GM12878 (cell line): ENCODE results near the gene RSL24D1. TPM values are rescaled to one million over a fixed set of nuclear protein-coding genes. Genes with fewer than 3 reads are reported as not detected.

Experiments used
- EED ChIP-seq: sonication (generic); IDR thresholded peaks from 2 replicates; pipeline ENCODE4 v1.6.1; 2016; ENCODE audit warnings: antibody characterized with exemption, low read depth
- ESRRA ChIP-seq: IDR thresholded peaks from 2 replicates; pipeline ENCODE4 v1.6.1; 2012; ENCODE audit warnings: mild to moderate bottlenecking, low read length, improper control_type of control experiment
- LARP7 ChIP-seq: fragments of 450-650 bp; IDR thresholded peaks from 2 replicates; pipeline ENCODE4 v1.6.1; 2017; ENCODE audit warnings: mild to moderate bottlenecking
- MYC ChIP-seq: IDR thresholded peaks from 2 replicates; pipeline ENCODE4 v1.6.1; 2011; ENCODE audit warnings: mild to moderate bottlenecking, low read length, moderate library complexity, inconsistent platforms; ENCODE audit not compliant: insufficient read depth, insufficient replicate concordance, insufficient read length, severe bottlenecking
- NFYA ChIP-seq: IDR thresholded peaks from 2 replicates; pipeline ENCODE4 v1.6.1; 2011; ENCODE audit warnings: low read depth, mild to moderate bottlenecking, low read length, improper control_type of control experiment, borderline replicate concordance
- NFYB ChIP-seq: IDR thresholded peaks from 2 replicates; pipeline ENCODE4 v1.6.1; 2011; ENCODE audit warnings: low read depth, mild to moderate bottlenecking, low read length, improper control_type of control experiment, moderate library complexity; ENCODE audit not compliant: insufficient read depth
- NR2C2 ChIP-seq: IDR thresholded peaks from 2 replicates; pipeline ENCODE4 v1.6.1; 2011; ENCODE audit warnings: borderline replicate concordance, low read depth; ENCODE audit not compliant: control insufficient read depth, insufficient read length
- NRF1 ChIP-seq: conservative IDR thresholded peaks from 2 replicates; pipeline ENCODE4 v1.6.1; 2011; ENCODE audit warnings: mild to moderate bottlenecking, low read depth, low read length, improper control_type of control experiment
- PAX8 ChIP-seq: fragments of 450-650 bp; IDR thresholded peaks from 2 replicates; pipeline ENCODE4 v1.6.1; 2017; ENCODE audit warnings: mild to moderate bottlenecking, moderate library complexity
- POLR2AphosphoS5 ChIP-seq: IDR thresholded peaks from 2 replicates; pipeline ENCODE4 v1.6.1; 2011; ENCODE audit warnings: mild to moderate bottlenecking, low read length, inconsistent platforms
- POU2F2 ChIP-seq: IDR thresholded peaks from 3 replicates; pipeline ENCODE4 v1.6.1; 2011; ENCODE audit warnings: low read depth, mild to moderate bottlenecking, low read length, borderline replicate concordance
- TCF7 ChIP-seq: IDR thresholded peaks from 2 replicates; pipeline ENCODE4 v1.6.1; 2014; ENCODE audit warnings: antibody characterized with exemption, borderline replicate concordance
- ZNF207 ChIP-seq: fragments of 450-650 bp; IDR thresholded peaks from 2 replicates; pipeline ENCODE4 v1.6.1; 2014; ENCODE audit warnings: antibody characterized with exemption, mild to moderate bottlenecking, borderline replicate concordance
- ZNF622 ChIP-seq: fragments of 450-650 bp; IDR thresholded peaks from 2 replicates; pipeline ENCODE4 v1.6.1; 2017; ENCODE audit warnings: mild to moderate bottlenecking, inconsistent platforms
- polyA plus RNA-seq, 11 experiments: library from polyadenylated mRNA; depleted of rRNA in 4 of 11; unstranded in 6 of 11; stranded (reverse) in 5 of 11; fragments of >200 nt; fragmentation: Nextera tagmentation in 4 of 11; fragmentation: Illumina TruSeq in 1 of 11; extraction: Ambion mirVana in 4 of 11; extraction: Trizol in 1 of 11; gene quantifications; 1 replicate in 1 of 11; 2 replicates in 10 of 11; pipeline versions ENCODE4 v1.2.1 to v1.2.3, GENCODE V29; 2011 to 2016; ENCODE audit warnings: inconsistent platforms in 2 of 11, missing spikeins in 2 of 11, low read depth in 1 of 11
- total RNA-seq, 4 experiments: library from RNA; depleted of rRNA in 3 of 4; stranded (reverse); fragments of >200 nt in 3 of 4; fragmentation: Illumina TruSeq in 1 of 4; extraction: Trizol in 1 of 4; gene quantifications; 2 replicates each; pipeline versions ENCODE4 v1.2.1 to v1.2.3, GENCODE V29; 2013 to 2021
- TF ChIP-seq, protein P1 (sequence below), 3 experiments: IDR thresholded peaks in 2 of 3; conservative IDR thresholded peaks in 1 of 3; 2 replicates each; pipeline ENCODE4 v1.5.1; 2011; ENCODE audit warnings: low read depth in 3 of 3, low read length in 3 of 3, mild to moderate bottlenecking in 3 of 3, control low read depth in 2 of 3, moderate library complexity in 2 of 3, inconsistent platforms in 1 of 3, mixed read lengths in 1 of 3; ENCODE audit not compliant: control insufficient read depth in 2 of 3, insufficient read depth in 1 of 3; ENCODE audit errors: extremely low read depth in 1 of 3
- TF ChIP-seq, protein P2 (sequence below): fragments of 450-650 bp; IDR thresholded peaks from 2 replicates; pipeline ENCODE4 v1.6.1; 2017; ENCODE audit warnings: mild to moderate bottlenecking, moderate library complexity
- TF ChIP-seq, protein P3 (sequence below): fragments of 450-650 bp; formaldehyde crosslinking; IDR thresholded peaks from 2 replicates; pipeline ENCODE4 v1.4.0; 2020; ENCODE audit warnings: mild to moderate bottlenecking, moderate library complexity
- TF ChIP-seq, protein P4 (sequence below): fragments of 450-650 bp; IDR thresholded peaks from 2 replicates; pipeline ENCODE4 v1.6.1; 2016; ENCODE audit warnings: mild to moderate bottlenecking

The RSL24D1 gene
- total and polyA plus RNA-seq, 10 of the 15 experiments (the other 5 are each of a cell fraction or from before 2014, with no cell fraction given) = 94.9 to 249 (median 121) TPM

DNA sequence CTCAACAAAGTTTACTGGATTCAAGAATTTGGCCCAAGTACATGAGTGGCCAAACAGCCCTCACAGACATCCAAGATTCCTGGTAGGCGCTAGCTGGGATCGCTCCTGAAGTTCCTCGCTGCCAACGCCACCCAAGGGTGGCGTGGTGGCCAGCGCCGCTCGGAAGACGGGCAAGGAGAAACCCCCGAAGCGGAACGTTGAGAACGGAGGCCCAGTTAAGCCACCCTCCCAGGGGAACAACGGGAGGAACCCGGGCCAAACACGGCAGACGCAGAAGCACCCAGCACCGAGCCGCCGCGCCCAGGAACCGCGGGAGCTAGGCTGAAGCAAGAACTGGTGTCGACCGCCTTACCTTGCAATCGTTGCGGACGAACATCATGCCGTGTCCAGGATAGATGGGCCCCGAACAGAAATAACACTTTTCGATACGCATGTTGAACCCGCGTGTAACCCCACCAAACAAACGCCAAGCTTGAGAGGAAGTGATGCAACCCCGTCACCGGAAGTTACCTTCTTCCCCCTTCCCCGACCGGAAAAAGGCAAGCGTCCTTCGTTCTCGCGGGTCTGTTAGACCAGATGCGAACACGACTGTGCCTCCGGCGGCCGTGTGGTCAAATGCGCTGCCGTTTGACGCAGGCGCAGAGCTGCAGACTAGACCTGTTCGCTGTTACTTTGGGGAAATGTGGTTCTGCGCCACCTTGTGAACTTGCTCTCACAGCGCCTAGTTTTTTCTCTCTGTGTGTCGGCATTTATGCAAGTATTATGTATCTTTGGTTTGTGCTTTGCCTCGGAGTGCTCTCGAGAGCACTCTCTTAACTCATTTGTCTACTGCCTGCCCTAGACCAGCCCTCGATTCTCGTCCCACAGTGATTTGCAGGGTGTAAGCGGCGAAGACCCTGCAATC is at the start of gene RSL24D1 (continued):
- TF ChIP-seq ZNF207 (peak; percentile 69; the same call in 1 of the 2 replicates), ESRRA (no peak), EED (no peak), NFYB (no peak), NRF1 (peak; percentile 78), MYC (peak; percentile 59), NR2C2 (no peak), TCF7 (no peak), ZNF622 (no peak), POLR2AphosphoS5 (peak; percentile 96), LARP7 (peak; percentile 65), PAX8 (no peak), NFYA (no peak), POU2F2 (no peak)
- TF ChIP-seq, protein P1, sequence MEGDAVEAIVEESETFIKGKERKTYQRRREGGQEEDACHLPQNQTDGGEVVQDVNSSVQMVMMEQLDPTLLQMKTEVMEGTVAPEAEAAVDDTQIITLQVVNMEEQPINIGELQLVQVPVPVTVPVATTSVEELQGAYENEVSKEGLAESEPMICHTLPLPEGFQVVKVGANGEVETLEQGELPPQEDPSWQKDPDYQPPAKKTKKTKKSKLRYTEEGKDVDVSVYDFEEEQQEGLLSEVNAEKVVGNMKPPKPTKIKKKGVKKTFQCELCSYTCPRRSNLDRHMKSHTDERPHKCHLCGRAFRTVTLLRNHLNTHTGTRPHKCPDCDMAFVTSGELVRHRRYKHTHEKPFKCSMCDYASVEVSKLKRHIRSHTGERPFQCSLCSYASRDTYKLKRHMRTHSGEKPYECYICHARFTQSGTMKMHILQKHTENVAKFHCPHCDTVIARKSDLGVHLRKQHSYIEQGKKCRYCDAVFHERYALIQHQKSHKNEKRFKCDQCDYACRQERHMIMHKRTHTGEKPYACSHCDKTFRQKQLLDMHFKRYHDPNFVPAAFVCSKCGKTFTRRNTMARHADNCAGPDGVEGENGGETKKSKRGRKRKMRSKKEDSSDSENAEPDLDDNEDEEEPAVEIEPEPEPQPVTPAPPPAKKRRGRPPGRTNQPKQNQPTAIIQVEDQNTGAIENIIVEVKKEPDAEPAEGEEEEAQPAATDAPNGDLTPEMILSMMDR (IDR thresholded peaks at IDR 0.05 in 2 of 3, conservative IDR thresholded peaks at IDR 0.05 in 1 of 3; ENCODE audit: control insufficient read depth in 2 of 3, extremely low read depth in 1 of 3, insufficient read depth in 1 of 3, low read depth in 3 of 3, low read length in 3 of 3) = peak; percentile 33 to 64 (median 44); a peak in 4 of 6 replicates
- TF ChIP-seq, protein P2, sequence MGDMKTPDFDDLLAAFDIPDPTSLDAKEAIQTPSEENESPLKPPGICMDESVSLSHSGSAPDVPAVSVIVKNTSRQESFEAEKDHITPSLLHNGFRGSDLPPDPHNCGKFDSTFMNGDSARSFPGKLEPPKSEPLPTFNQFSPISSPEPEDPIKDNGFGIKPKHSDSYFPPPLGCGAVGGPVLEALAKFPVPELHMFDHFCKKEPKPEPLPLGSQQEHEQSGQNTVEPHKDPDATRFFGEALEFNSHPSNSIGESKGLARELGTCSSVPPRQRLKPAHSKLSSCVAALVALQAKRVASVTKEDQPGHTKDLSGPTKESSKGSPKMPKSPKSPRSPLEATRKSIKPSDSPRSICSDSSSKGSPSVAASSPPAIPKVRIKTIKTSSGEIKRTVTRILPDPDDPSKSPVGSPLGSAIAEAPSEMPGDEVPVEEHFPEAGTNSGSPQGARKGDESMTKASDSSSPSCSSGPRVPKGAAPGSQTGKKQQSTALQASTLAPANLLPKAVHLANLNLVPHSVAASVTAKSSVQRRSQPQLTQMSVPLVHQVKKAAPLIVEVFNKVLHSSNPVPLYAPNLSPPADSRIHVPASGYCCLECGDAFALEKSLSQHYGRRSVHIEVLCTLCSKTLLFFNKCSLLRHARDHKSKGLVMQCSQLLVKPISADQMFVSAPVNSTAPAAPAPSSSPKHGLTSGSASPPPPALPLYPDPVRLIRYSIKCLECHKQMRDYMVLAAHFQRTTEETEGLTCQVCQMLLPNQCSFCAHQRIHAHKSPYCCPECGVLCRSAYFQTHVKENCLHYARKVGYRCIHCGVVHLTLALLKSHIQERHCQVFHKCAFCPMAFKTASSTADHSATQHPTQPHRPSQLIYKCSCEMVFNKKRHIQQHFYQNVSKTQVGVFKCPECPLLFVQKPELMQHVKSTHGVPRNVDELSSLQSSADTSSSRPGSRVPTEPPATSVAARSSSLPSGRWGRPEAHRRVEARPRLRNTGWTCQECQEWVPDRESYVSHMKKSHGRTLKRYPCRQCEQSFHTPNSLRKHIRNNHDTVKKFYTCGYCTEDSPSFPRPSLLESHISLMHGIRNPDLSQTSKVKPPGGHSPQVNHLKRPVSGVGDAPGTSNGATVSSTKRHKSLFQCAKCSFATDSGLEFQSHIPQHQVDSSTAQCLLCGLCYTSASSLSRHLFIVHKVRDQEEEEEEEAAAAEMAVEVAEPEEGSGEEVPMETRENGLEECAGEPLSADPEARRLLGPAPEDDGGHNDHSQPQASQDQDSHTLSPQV = no peak
- TF ChIP-seq, protein P3, sequence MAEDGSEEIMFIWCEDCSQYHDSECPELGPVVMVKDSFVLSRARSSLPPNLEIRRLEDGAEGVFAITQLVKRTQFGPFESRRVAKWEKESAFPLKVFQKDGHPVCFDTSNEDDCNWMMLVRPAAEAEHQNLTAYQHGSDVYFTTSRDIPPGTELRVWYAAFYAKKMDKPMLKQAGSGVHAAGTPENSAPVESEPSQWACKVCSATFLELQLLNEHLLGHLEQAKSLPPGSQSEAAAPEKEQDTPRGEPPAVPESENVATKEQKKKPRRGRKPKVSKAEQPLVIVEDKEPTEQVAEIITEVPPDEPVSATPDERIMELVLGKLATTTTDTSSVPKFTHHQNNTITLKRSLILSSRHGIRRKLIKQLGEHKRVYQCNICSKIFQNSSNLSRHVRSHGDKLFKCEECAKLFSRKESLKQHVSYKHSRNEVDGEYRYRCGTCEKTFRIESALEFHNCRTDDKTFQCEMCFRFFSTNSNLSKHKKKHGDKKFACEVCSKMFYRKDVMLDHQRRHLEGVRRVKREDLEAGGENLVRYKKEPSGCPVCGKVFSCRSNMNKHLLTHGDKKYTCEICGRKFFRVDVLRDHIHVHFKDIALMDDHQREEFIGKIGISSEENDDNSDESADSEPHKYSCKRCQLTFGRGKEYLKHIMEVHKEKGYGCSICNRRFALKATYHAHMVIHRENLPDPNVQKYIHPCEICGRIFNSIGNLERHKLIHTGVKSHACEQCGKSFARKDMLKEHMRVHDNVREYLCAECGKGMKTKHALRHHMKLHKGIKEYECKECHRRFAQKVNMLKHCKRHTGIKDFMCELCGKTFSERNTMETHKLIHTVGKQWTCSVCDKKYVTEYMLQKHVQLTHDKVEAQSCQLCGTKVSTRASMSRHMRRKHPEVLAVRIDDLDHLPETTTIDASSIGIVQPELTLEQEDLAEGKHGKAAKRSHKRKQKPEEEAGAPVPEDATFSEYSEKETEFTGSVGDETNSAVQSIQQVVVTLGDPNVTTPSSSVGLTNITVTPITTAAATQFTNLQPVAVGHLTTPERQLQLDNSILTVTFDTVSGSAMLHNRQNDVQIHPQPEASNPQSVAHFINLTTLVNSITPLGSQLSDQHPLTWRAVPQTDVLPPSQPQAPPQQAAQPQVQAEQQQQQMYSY (CRISPR knock-in tag) = no peak
- TF ChIP-seq, protein P4, sequence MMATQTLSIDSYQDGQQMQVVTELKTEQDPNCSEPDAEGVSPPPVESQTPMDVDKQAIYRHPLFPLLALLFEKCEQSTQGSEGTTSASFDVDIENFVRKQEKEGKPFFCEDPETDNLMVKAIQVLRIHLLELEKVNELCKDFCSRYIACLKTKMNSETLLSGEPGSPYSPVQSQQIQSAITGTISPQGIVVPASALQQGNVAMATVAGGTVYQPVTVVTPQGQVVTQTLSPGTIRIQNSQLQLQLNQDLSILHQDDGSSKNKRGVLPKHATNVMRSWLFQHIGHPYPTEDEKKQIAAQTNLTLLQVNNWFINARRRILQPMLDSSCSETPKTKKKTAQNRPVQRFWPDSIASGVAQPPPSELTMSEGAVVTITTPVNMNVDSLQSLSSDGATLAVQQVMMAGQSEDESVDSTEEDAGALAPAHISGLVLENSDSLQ = peak; percentile 58; the same call in 1 of the 2 replicates
